Measurements from ENCODE around the gene SNRPD3. TPM values are rescaled to one million over a fixed set of nuclear protein-coding genes. Genes with fewer than 3 reads are reported as not detected.

Gene SNRPD3
- total and polyA plus RNA-seq, 2 donors (not counting 3 experiments of a cell fraction or from before 2014, with no cell fraction given) = 121 to 253 TPM

DNA sequence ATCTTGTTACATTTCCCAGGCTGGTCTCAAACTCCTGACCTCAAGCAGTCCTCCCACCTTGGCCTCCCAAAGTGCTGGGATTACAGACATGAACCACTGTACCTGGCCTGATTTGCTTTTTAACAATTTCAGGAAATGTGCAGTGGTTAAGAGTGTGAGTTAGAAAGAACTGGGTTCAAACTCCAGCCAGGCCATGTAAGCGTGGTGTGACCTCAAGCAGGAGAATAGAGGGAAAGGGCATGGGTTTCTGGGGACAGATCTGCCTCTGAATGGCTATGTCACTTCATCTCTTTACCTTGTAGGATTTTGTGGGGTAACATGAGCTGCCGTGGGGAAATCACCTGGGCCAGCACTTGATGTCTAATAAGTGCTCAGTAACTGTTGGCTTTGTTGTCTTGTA, 9.3 kb downstream of the SNRPD3 start:
- no peak overlapping the region for H3K4me3 ChIP-seq (replicated peaks in 1 of 3; ENCODE audit: insufficient read depth in 1 of 3, low read depth in 1 of 3, low read length in 3 of 3)
- H3K9me3 ChIP-seq (replicated peaks; ENCODE audit: control insufficient read depth, insufficient read depth, low read length) = no peaks in the 10 kb centered on the region
- DNase-seq (ENCODE audit: low read depth, low spot score) (no peak), FAIRE-seq (no peak)
- peaks cover 8% of the 10 kb centered on the region for H4K20me1 ChIP-seq (replicated peaks; ENCODE audit: control insufficient read depth, extremely low read depth, insufficient read depth, low read length)
- POLR2A ChIA-PET = no interaction called here
- no peak overlapping the region for H3K27ac ChIP-seq (ENCODE audit: insufficient read depth, low read depth, low read length)
- no peak overlapping the region for H2AFZ ChIP-seq (ENCODE audit: low read depth, low read length)
- H3K9me1 ChIP-seq (replicated peaks; ENCODE audit: control insufficient read depth, extremely low read depth, insufficient read depth, low read length) = no peaks in the 10 kb centered on the region
- H3K4me2 ChIP-seq (ENCODE audit: insufficient read depth, low read length) = no peak overlapping the region
- intact Hi-C loops (cut with micrococcal nuclease) = no loop called here
- CTCF ChIA-PET = no interaction called here
- dilution Hi-C loops (cut with MboI; ENCODE audit: extremely low pct_ligation_motif_present, low sequenced_read_pairs) = no loop called here
- H3K9ac ChIP-seq (replicated peaks; ENCODE audit: extremely low read depth, insufficient read depth, low read length) = no peak overlapping the region
- H3K27me3 ChIP-seq (ENCODE audit: control insufficient read depth in 2 of 2, insufficient read depth in 2 of 2, low read length in 2 of 2) = no peaks in the 10 kb centered on the region
- no TSS peak for BruUV-seq (replicated peaks)
- no peak for TF ChIP-seq GATA2 (IDR thresholded peaks at IDR 0.05; ENCODE audit: insufficient read depth, insufficient read length, low read depth, low read length)
- TF ChIP-seq POLR2A (IDR thresholded peaks at IDR 0.05; ENCODE audit: low read depth, low read length) = no peak
- TF ChIP-seq, protein P1, sequence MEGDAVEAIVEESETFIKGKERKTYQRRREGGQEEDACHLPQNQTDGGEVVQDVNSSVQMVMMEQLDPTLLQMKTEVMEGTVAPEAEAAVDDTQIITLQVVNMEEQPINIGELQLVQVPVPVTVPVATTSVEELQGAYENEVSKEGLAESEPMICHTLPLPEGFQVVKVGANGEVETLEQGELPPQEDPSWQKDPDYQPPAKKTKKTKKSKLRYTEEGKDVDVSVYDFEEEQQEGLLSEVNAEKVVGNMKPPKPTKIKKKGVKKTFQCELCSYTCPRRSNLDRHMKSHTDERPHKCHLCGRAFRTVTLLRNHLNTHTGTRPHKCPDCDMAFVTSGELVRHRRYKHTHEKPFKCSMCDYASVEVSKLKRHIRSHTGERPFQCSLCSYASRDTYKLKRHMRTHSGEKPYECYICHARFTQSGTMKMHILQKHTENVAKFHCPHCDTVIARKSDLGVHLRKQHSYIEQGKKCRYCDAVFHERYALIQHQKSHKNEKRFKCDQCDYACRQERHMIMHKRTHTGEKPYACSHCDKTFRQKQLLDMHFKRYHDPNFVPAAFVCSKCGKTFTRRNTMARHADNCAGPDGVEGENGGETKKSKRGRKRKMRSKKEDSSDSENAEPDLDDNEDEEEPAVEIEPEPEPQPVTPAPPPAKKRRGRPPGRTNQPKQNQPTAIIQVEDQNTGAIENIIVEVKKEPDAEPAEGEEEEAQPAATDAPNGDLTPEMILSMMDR (IDR thresholded peaks at IDR 0.05; ENCODE audit: extremely low read depth in 1 of 2, insufficient read depth in 1 of 2, low read depth in 1 of 2, low read length in 2 of 2) = no peak
- no peak for TF ChIP-seq JUN (IDR thresholded peaks at IDR 0.05; ENCODE audit: borderline replicate concordance, insufficient read depth, insufficient read length, low read depth)
- no peak for TF ChIP-seq FOS (IDR thresholded peaks at IDR 0.05; ENCODE audit: borderline replicate concordance, insufficient read depth, low read length)
- TF ChIP-seq, protein P2, sequence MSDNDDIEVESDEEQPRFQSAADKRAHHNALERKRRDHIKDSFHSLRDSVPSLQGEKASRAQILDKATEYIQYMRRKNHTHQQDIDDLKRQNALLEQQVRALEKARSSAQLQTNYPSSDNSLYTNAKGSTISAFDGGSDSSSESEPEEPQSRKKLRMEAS (IDR thresholded peaks at IDR 0.05; ENCODE audit: insufficient read depth, insufficient read length) = no peak
- no peak for TF ChIP-seq MYC (IDR thresholded peaks at IDR 0.05; ENCODE audit: low read depth, low read length)
- no peak for TF ChIP-seq POLR2AphosphoS5 (IDR thresholded peaks at IDR 0.05; ENCODE audit: insufficient read depth, low read depth, low read length)
- TF ChIP-seq EZH2 (IDR thresholded peaks at IDR 0.05; ENCODE audit: borderline replicate concordance, low read depth, low read length, severe bottlenecking) = no peak
- H3K79me2 ChIP-seq (ENCODE audit: control insufficient read depth, insufficient read depth, low read length) = peaks cover 68% of the 10 kb centered on the region
- H3K4me1 ChIP-seq (ENCODE audit: control insufficient read depth, extremely low read depth, insufficient read depth, low read length) = no peaks in the 10 kb centered on the region
- H3K36me3 ChIP-seq (ENCODE audit: control insufficient read depth in 2 of 2, extremely low read depth in 1 of 2, insufficient read depth in 2 of 2, low read length in 2 of 2) = peaks cover 19 to 23% of the 10 kb centered on the region in 2 experiments

Data from endothelial cell of umbilical vein (primary cell).